K562 (cell line): ENCODE data around the gene TGFBR2.

ENCODE experiments used
- FOXO4 ChIP-seq: fragments of 450-650 bp; formaldehyde crosslinking; IDR thresholded peaks from 2 replicates; pipeline ENCODE4 v1.4.0; 2020; ENCODE audit warnings: mild to moderate bottlenecking, moderate library complexity
- TAF1 ChIP-seq: IDR thresholded peaks from 2 replicates; pipeline ENCODE4 v1.6.1; 2011; ENCODE audit warnings: mild to moderate bottlenecking, low read length, moderate library complexity; ENCODE audit not compliant: insufficient read depth, control insufficient read depth, severe bottlenecking; ENCODE audit errors: extremely low read depth
- ZNF318 ChIP-seq, 2 experiments: fragments of 450-650 bp; IDR thresholded peaks; 2 replicates each; pipeline ENCODE4 v1.6.1; 2016; ENCODE audit warnings: mild to moderate bottlenecking in 2 of 2, borderline replicate concordance in 1 of 2, low read depth in 1 of 2, moderate library complexity in 1 of 2

GRCh38 chr3:30667280-30667651 is 60.9 kb downstream of the TGFBR2 start:
- TF ChIP-seq ZNF318 (IDR thresholded peaks at IDR 0.05; ENCODE audit: borderline replicate concordance in 1 of 2, low read depth in 1 of 2), result no peak
- no peak for TF ChIP-seq FOXO4 (CRISPR knock-in tag)
- no peak for TF ChIP-seq TAF1
